Measurements from ENCODE around the gene SRGAP1. TPM values are rescaled to one million over a fixed set of nuclear protein-coding genes. Genes with fewer than 3 reads are reported as not detected.

The SRGAP1 gene
- total RNA-seq, 2 donors from 2014 or later, result 0.19 to 1.0 TPM

DNA sequence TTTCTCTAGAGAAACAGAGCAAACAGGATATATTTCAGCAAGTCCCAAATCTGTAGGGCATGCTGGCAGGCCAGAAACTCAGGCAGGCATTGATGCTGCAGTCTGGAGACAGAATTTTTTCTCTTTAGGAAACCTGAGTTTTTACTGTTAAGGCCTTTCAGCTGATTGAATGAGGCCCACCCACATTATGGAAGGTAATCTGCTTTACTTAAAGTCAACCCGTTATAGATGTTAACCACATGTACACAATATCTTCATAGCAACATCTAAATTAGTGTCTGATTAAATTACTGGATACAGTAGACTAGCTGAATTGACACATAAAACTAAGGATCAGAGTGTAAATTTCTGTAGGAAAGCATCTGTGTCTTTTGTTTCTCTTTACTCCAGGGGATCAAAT is 65.2 kb downstream of the SRGAP1 start:
- no peak overlapping the region for H3K4me3 Mint-ChIP-seq
- H3K4me1 Mint-ChIP-seq (ENCODE audit: low read depth in 2 of 2), result no peaks in the 10 kb centered on the region
- no peaks in the 10 kb centered on the region for H3K9me3 Mint-ChIP-seq
- DNase-seq (ENCODE audit: low spot score), result no peak
- peaks cover 3 to 6% of the 10 kb centered on the region in 2 donors for H3K27me3 Mint-ChIP-seq
- H3K36me3 Mint-ChIP-seq, result no peaks in the 10 kb centered on the region
- ATAC-seq, result no peak
- no peak overlapping the region for H3K27ac Mint-ChIP-seq

DNA sequence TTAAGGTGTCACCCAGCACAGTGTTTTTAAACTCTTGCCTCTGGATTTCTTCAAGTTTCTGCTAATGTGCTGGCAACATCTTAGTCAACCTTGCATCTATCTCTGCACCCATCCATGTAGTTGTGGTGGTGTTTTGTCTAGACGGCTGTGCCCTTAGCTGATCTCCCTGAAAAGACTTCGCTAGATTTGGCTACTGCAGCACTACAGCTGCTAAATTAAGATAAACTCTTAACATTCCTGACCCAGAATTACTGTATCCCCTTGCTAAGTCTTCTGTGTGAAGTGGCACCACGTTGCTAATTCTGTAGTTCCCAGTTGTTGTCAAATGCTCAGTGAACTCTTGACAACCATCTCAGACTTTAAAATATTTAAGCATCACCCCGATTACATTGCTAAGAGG is 66.8 kb downstream of the SRGAP1 start:
- no peak for DNase-seq (ENCODE audit: low spot score)
- Mint-ChIP-seq H3K36me3 (no peaks in the 10 kb centered on the region), H3K4me3 (no peak overlapping the region), H3K27ac (no peak overlapping the region), H3K4me1 (ENCODE audit: low read depth in 2 of 2) (no peaks in the 10 kb centered on the region), H3K9me3 (no peaks in the 10 kb centered on the region), H3K27me3 (peaks cover 3 to 6% of the 10 kb centered on the region in 2 donors)
- ATAC-seq, result no peak

DNA sequence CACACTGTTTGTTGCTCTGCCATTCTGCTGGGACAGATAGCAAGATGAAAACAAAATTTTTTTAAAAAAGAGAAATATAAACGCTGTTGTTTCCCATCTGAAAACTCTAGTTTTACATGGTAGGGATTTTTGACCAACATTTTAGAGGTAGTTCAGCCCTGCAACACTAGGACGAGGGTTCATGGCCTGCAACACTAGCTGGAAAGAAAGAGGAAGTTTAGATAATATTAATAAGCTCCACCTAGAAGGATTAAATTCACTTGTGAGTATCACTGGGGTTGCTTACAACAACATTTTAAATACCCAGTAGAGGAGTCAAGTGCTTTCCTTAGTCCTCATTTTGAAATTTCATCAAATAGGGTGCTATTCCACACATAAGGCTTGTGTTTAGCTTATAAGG is 68.2 kb downstream of the SRGAP1 start:
- ATAC-seq (no peak), DNase-seq (ENCODE audit: low spot score) (no peak)
- peaks cover 3 to 6% of the 10 kb centered on the region in 2 donors for H3K27me3 Mint-ChIP-seq
- no peak overlapping the region for H3K27ac Mint-ChIP-seq
- no peaks in the 10 kb centered on the region for H3K9me3 Mint-ChIP-seq
- H3K4me1 Mint-ChIP-seq (ENCODE audit: low read depth in 2 of 2), result no peaks in the 10 kb centered on the region
- H3K36me3 Mint-ChIP-seq, result no peaks in the 10 kb centered on the region
- no peak overlapping the region for H3K4me3 Mint-ChIP-seq

DNA sequence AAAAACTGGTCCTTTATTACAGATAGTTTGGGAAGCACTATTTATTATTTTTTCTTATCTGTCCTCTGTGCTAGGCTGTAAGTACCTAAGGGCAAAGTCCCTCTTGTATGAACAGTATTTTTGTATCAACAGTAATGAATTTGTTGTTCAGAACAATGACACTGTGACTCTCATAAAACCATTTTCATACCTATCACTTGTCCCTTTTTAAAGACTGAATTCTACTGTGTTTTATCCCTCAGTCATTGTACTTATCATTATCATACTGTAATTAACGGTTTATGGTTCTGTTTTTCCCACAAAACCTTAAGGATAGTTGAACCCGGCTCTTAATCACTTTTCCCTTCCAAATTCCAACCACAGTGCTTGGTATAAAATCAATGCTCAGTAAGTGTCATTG is 69.4 kb downstream of the SRGAP1 start:
- DNase-seq (ENCODE audit: low spot score) (no peak), ATAC-seq (no peak)
- H3K27me3 Mint-ChIP-seq, result peaks cover 6% of the 10 kb centered on the region in 2 donors
- no peak overlapping the region for H3K4me3 Mint-ChIP-seq
- no peaks in the 10 kb centered on the region for H3K36me3 Mint-ChIP-seq
- H3K27ac Mint-ChIP-seq, result no peak overlapping the region
- H3K4me1 Mint-ChIP-seq (ENCODE audit: low read depth in 2 of 2), result no peaks in the 10 kb centered on the region
- peaks cover 3% of the 10 kb centered on the region for H3K9me3 Mint-ChIP-seq

DNA sequence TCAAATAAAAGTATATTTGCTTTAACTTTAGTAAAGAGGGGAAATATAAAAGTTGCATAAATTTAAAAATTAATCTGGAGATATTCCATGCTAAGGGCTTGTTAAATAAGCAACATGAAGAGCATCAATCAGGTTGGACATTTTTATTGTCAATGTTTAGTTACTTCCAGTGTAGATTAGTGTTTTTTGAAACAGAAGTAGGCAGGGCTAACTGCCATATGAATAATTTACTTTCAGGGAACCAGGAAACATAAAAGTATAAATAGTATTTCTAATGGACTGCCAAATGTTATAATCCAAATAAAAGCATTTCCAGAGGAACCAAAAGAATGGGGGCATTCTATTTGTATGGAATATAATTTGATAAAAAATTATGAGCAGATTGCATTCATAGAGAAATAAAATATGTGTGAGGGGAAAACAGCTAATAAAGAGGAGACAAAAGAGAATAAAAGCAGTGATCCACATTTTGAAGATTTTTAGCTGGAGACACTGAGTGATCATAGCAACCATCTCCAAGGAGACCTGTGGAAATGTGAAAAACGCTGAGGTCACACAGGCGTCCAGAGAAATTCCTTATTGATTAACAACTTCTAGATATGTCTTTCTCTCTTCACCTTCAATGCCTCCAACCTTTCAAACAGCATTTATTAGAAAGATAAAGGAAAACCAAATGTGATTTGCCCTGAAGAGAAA is 70.8 kb downstream of the SRGAP1 start:
- H3K4me1 Mint-ChIP-seq (ENCODE audit: low read depth in 2 of 2), result no peaks in the 10 kb centered on the region

DNA sequence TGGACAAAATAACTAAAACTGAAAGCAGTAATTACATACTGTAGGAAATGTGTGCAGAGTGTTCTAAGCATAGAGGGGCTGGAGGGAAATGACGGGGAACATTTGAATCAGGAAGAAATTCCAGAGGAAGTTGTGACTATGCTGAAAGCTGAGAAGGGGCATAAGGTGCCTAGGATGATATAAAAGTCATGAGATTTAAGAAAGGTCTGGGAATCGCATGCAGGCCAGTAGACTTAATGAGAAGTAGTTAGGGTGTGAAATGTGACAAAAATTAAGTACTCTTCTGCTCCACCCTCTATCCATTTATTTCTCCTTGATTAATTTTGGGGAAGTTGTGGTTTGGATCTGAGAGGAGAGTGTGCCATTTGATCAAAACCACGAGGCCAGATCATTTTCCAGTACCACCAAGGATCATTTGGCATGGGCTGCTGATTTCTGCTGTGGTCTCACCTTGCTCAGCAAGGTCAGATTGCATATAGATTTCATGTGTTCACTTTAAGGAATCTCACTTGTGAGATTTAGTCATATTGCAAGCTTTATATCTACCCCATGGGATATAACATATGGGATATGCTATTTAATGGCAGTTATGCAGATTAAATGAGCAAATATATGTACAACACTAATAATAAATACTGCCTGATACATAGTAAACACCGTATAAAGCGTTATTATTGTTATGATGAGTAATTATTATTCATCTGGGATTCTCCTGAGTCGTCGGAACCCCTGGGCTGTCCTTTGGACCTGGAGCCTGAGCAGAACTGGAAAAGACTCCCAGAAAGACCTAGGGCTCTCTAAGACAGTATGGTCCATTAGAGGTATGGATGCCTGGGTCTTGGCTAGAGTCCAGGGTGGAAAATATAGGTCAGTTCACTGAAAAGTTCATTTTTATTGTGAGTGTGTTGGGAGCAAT is 72.3 kb downstream of the SRGAP1 start:
- Mint-ChIP-seq H3K4me3 (no peak overlapping the region), H3K27me3 (peaks cover 3 to 9% of the 10 kb centered on the region in 2 donors), H3K4me1 (ENCODE audit: low read depth in 2 of 2) (no peaks in the 10 kb centered on the region), H3K36me3 (no peaks in the 10 kb centered on the region), H3K9me3 (peaks cover 3% of the 10 kb centered on the region), H3K27ac (no peak overlapping the region)
- no peak for ATAC-seq
- DNase-seq (ENCODE audit: low spot score), result no peak

More for the DNA sequence above, 70.8 kb downstream of the SRGAP1 start:
- H3K9me3 Mint-ChIP-seq, result peaks cover 3% of the 10 kb centered on the region
- peaks cover 3 to 6% of the 10 kb centered on the region in 2 donors for H3K27me3 Mint-ChIP-seq
- no peak for DNase-seq (ENCODE audit: low spot score)
- no peaks in the 10 kb centered on the region for H3K36me3 Mint-ChIP-seq
- ATAC-seq, result no peak
- no peak overlapping the region for H3K4me3 Mint-ChIP-seq
- H3K27ac Mint-ChIP-seq, result no peak overlapping the region

GRCh38 chr12:63917477-63917862 is 73.0 kb downstream of the SRGAP1 start:
- Mint-ChIP-seq H3K4me3 (no peak overlapping the region), H3K4me1 (ENCODE audit: low read depth in 2 of 2) (no peaks in the 10 kb centered on the region), H3K9me3 (peaks cover 3% of the 10 kb centered on the region), H3K27me3 (peaks cover 3 to 9% of the 10 kb centered on the region in 2 donors), H3K27ac (no peak overlapping the region), H3K36me3 (no peaks in the 10 kb centered on the region)
- ATAC-seq, result no peak
- no peak for DNase-seq (ENCODE audit: low spot score)

DNA sequence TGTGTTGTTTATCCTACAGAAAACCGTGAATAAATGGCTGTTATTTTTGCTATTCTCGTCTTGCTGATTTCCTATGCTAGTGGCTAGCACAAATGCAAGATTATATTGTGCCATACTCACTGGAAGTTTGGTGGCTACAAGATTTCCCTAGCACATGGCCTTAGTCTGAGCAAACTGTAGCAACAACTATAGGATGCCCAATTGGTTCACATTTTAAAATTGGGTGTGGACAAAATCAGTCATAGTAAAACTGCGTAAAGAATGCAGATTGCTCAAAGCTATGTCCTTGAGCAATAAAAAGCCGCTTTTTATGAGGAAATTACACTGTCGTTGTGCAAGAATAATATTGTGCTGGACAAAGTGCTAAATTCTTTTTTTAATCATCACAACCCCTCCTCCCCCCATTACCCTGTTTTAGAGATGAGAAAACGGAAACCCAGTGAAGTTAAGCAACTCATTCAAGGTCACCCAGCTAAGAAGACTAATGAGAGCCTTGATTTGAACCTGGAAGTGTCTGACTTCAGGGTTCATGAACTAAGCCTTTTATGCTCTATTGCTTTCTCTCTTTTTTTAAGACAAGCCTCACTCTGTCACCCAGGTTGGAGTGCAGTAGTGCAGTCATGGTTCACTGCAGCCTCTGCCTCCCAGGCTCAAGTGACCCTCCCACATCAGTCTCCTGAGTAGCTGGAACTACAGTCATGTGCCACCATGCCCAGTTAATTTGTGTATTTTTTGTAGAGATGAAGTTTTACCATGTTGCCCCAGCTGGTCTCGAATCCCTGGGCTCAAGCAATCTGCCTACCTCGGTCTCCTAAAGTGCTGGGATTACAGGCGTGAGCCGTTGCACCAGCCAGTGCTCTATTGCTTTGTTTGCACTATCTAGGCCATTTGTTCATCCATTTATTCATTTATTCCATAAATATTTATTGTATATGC is 73.6 kb downstream of the SRGAP1 start:
- no peaks in the 10 kb centered on the region for H3K4me1 Mint-ChIP-seq (ENCODE audit: low read depth in 2 of 2)
- no peaks in the 10 kb centered on the region for H3K36me3 Mint-ChIP-seq
- ATAC-seq (peak in 1 of 2 donors; percentile 56), DNase-seq (ENCODE audit: low spot score) (no peak)
- peaks cover 3% of the 10 kb centered on the region for H3K9me3 Mint-ChIP-seq
- H3K4me3 Mint-ChIP-seq, result no peak overlapping the region
- no peak overlapping the region for H3K27ac Mint-ChIP-seq
- peaks cover 3 to 9% of the 10 kb centered on the region in 2 donors for H3K27me3 Mint-ChIP-seq

- Mint-ChIP-seq H3K27ac (no peak overlapping the region), H3K36me3 (no peaks in the 10 kb centered on the region), H3K27me3 (peaks cover 3 to 9% of the 10 kb centered on the region in 2 donors), H3K4me1 (ENCODE audit: low read depth in 2 of 2) (no peaks in the 10 kb centered on the region), H3K9me3 (peaks cover 3% of the 10 kb centered on the region), H3K4me3 (no peak overlapping the region)
- no peak for DNase-seq (ENCODE audit: low spot score)
- no peak for ATAC-seq
These were observed 74.3 kb downstream of the SRGAP1 start for GRCh38 chr12:63918800-63919300.

DNA sequence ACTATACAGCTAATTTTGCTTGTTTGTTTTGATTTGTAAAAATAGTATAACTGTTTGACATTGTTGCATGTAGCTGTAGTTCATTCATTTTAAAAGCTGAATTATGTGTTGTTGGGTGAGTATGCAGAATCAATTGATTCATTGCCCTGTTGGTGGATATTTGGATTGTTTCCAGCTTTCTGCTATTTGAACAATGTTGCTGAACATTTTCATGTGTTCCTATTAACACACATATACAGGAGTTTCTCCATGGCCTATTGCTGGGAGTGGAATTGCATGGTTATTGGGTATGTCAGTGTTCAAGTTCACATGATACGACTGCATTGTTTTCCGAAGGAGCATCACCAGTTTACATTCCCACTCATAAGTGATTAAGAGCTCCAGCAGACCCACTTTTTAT is 75.3 kb downstream of the SRGAP1 start:
- peaks cover 3 to 9% of the 10 kb centered on the region in 2 donors for H3K27me3 Mint-ChIP-seq
- peaks cover 3% of the 10 kb centered on the region for H3K9me3 Mint-ChIP-seq
- ATAC-seq, result no peak
- DNase-seq (ENCODE audit: low spot score), result no peak
- H3K4me3 Mint-ChIP-seq, result no peak overlapping the region
- H3K4me1 Mint-ChIP-seq (ENCODE audit: low read depth in 2 of 2), result no peaks in the 10 kb centered on the region
- H3K36me3 Mint-ChIP-seq, result no peaks in the 10 kb centered on the region
- no peak overlapping the region for H3K27ac Mint-ChIP-seq

DNA sequence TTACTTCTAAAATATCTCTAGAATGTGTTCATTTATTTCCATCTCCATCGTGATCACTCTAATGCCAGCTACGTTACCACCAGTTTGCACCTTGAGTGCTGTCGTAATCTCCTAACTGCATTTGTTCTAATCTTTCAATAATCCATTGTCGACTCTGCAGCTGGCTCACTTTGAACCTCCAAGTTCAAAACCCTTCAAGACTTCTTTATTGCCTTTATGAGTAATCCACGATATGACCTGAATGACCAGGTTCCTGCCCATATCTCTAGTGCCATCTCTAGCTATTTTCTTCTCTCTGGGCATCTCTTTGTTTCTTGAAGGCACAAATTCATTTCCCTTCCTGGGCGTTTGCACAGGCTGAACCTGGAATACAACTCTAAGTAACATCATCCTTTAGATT is 76.7 kb downstream of the SRGAP1 start:
- H3K27ac Mint-ChIP-seq, result no peak overlapping the region
- DNase-seq (ENCODE audit: low spot score), result no peak
- no peak for ATAC-seq
- peaks cover 3 to 9% of the 10 kb centered on the region in 2 donors for H3K27me3 Mint-ChIP-seq
- peaks cover 3% of the 10 kb centered on the region for H3K9me3 Mint-ChIP-seq
- no peaks in the 10 kb centered on the region for H3K4me1 Mint-ChIP-seq (ENCODE audit: low read depth in 2 of 2)
- H3K36me3 Mint-ChIP-seq, result no peaks in the 10 kb centered on the region
- no peak overlapping the region for H3K4me3 Mint-ChIP-seq

DNA sequence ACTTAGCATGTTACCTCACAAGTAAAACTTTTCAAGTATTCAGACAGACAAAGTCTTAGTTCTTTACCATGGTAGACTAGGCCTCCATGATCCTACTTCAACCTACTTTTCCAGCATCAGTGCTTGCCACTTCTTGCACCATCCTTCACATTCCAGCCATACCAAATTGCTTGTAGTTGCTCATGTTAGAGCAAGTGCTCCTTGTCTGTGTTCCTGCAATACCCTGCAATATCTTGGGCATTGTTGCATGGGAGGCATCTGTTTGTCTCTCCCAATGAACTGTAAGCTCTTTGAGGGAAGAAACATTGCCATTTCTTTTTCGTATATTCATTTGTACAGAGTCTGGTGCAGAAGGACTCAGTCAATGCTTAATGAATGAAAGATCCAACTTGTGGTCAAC is 78.0 kb downstream of the SRGAP1 start:
- Mint-ChIP-seq H3K4me1 (ENCODE audit: low read depth in 2 of 2) (no peaks in the 10 kb centered on the region), H3K27ac (no peak overlapping the region), H3K4me3 (no peak overlapping the region), H3K27me3 (peaks cover 3 to 16% of the 10 kb centered on the region in 2 donors), H3K36me3 (no peaks in the 10 kb centered on the region), H3K9me3 (peaks cover 3% of the 10 kb centered on the region)
- ATAC-seq, result no peak
- no peak for DNase-seq (ENCODE audit: low spot score)

- DNase-seq (ENCODE audit: low spot score) (no peak), ATAC-seq (no peak)
- no peaks in the 10 kb centered on the region for H3K36me3 Mint-ChIP-seq
- no peak overlapping the region for H3K27ac Mint-ChIP-seq
- H3K27me3 Mint-ChIP-seq, result peaks cover 0 to 16% of the 10 kb centered on the region in 2 donors
- no peaks in the 10 kb centered on the region for H3K9me3 Mint-ChIP-seq
- no peak overlapping the region for H3K4me3 Mint-ChIP-seq
- H3K4me1 Mint-ChIP-seq (ENCODE audit: low read depth in 2 of 2), result no peaks in the 10 kb centered on the region
These were observed 80.3 kb downstream of the SRGAP1 start for GRCh38 chr12:63924781-63925180.
